GM12873 (cell line): Measurements from ENCODE around the gene USH2A.

Experiments
- TF ChIP-seq, protein P1 (sequence below): IDR thresholded peaks from 2 replicates; pipeline ENCODE4 v1.5.1; 2012; ENCODE audit warnings: low read depth, mild to moderate bottlenecking, moderate library complexity, low read length, control low read depth; ENCODE audit not compliant: insufficient read depth; ENCODE audit errors: missing control alignments

Gene USH2A

GRCh38 chr1:216390956-216391355 lies 32.3 kb downstream of the USH2A start:
- TF ChIP-seq, protein P1, sequence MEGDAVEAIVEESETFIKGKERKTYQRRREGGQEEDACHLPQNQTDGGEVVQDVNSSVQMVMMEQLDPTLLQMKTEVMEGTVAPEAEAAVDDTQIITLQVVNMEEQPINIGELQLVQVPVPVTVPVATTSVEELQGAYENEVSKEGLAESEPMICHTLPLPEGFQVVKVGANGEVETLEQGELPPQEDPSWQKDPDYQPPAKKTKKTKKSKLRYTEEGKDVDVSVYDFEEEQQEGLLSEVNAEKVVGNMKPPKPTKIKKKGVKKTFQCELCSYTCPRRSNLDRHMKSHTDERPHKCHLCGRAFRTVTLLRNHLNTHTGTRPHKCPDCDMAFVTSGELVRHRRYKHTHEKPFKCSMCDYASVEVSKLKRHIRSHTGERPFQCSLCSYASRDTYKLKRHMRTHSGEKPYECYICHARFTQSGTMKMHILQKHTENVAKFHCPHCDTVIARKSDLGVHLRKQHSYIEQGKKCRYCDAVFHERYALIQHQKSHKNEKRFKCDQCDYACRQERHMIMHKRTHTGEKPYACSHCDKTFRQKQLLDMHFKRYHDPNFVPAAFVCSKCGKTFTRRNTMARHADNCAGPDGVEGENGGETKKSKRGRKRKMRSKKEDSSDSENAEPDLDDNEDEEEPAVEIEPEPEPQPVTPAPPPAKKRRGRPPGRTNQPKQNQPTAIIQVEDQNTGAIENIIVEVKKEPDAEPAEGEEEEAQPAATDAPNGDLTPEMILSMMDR: no peak

GRCh38 chr1:216389774-216390173 lies 33.5 kb downstream of the USH2A start:
- TF ChIP-seq, protein P1: no peak

DNA sequence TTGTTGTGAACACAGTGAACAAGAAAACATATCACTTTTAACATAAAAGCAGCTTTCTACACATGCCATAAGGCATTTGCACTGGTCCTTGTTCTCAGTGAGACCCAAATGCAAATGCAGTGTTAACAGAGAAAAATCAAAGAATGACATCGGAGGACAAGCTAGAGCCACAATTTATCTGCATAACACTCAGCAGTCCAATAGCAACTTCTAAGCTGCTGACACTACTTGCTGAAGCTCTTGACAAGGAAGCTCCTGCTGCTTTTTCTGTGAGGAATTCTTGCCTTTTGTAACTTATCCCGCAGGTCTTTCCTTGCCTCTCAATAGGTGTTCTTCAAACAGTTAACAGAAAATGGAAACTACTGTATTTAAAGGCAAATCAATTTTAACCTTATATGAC lies 34.7 kb downstream of the USH2A start:
- TF ChIP-seq, protein P1: no peak

DNA sequence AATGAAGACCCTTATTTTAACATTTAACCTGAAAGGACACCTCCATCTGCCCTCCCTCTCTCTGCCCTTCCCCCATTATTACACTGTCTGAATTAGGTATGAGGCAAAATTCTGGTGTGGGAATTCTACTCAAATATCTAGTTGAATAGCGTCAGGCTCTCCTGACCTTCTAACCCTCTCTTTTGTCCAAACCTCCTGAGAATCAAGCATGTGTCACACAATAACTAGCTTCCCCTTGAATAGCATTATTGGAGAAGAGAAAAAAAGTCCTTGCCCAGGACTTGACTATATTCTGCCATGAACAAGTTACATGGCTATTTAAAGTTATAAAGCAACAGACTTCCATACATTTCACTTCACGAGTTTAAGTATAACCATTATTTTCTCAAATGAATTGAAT lies 35.5 kb downstream of the USH2A start:
- TF ChIP-seq, protein P1: no peak

DNA sequence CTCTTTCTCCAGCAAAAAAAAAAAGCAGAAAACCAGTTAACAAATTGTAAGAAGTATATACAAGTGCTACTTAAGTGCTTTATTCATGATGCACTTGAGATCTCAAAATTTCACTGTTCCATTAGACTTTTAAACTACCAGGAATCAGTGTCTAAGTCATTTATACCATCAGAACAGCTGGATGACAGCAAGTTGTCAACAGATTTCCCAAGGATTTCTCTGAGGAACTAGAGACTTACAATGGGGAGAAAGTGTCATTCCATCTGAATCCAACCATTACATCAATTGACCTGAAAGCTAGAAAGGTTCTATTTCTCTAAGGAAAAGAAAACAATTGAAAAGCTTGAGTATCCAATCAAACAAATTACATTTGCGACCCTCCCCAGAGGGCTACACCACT lies 43.8 kb downstream of the USH2A start:
- TF ChIP-seq, protein P1: no peak

- TF ChIP-seq, protein P1: no peak
Observed at GRCh38 chr1:216368249-216368648, 55.0 kb downstream of the USH2A start.

DNA sequence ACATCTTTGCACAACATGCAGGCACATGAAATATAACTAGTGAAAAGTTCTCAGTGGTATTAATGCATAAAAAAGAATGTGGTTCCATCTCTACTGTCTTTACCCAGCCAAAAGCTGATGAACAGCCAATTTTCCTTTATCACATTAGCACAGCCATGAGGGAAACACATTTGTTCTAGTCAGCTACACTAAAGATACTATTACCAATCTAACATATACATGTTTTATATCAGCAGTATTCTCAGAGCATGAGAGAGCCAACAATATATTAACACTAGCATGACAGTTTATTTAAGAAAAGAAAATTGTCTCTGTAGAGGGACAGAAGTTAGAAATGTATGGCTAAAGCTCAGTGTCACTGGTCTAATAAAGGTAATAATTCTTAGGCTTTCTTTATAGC lies 56.3 kb downstream of the USH2A start:
- TF ChIP-seq, protein P1: no peak
